ENCODE measurements around the gene LMOD1.

LMOD1 gene

DNA sequence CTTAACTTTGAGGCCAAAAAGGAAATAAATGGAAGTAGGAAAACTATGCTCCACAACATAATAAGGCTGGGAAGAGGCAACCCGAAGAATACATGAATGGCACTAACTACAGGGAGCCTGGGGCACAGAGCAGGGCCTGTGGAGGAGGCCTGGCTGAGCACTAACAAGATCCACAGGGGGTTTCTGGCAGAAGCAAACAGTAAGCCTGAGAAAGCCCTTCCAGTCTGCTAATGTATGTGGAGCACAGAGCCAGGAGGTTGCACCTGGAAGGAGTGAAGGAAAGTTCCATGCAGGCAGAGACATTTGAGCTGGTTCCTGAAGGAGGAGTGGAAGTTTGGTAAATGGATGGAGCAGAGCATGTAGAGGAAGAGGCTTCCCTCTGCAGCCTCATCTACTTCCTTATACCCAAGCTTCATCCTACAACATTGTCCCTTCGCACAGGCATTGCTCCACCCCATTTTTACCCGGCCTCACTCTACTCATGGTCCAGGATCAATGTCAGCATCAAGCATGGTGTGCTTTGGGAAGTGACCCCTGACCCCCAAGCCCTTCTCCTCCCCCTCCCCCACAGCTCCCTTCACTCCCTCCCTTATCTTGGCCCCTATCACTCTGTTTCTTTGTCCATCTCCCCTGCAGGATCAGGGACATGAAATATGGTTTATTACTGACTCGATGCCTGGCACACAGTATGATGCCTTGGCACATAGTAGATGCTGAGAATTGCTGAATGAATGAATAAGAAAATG is 34.3 kb downstream of the LMOD1 start:
- Histone ChIP-seq H3K9ac (ENCODE audit: low read length) (no peak overlapping the region), H3K9me3 (ENCODE audit: insufficient read depth, low read length) (no peaks in the 10 kb centered on the region), H3K27ac (ENCODE audit: low read length) (no peak overlapping the region), H4K20me1 (ENCODE audit: insufficient read depth, low read length) (no peaks in the 10 kb centered on the region), H3K27me3 (ENCODE audit: low read depth, low read length) (peaks cover 10% of the 10 kb centered on the region; the same call in 1 of the 2 replicates), H3K36me3 (replicated peaks; ENCODE audit: low read depth, low read length) (no peaks in the 10 kb centered on the region), H2AFZ (ENCODE audit: low read depth, low read length) (no peak overlapping the region), H3K79me2 (ENCODE audit: low read length) (no peaks in the 10 kb centered on the region), H3K4me1 (ENCODE audit: low read length) (peaks cover 5% of the 10 kb centered on the region; the same call in 1 of the 2 replicates), H3K4me3 (ENCODE audit: low read length) (no peak overlapping the region), H3K4me2 (ENCODE audit: low read length) (no peak overlapping the region)
- no peak for TF ChIP-seq EZH2phosphoT487 (IDR thresholded peaks at IDR 0.05; ENCODE audit: low read depth)
- TF ChIP-seq, protein P1, sequence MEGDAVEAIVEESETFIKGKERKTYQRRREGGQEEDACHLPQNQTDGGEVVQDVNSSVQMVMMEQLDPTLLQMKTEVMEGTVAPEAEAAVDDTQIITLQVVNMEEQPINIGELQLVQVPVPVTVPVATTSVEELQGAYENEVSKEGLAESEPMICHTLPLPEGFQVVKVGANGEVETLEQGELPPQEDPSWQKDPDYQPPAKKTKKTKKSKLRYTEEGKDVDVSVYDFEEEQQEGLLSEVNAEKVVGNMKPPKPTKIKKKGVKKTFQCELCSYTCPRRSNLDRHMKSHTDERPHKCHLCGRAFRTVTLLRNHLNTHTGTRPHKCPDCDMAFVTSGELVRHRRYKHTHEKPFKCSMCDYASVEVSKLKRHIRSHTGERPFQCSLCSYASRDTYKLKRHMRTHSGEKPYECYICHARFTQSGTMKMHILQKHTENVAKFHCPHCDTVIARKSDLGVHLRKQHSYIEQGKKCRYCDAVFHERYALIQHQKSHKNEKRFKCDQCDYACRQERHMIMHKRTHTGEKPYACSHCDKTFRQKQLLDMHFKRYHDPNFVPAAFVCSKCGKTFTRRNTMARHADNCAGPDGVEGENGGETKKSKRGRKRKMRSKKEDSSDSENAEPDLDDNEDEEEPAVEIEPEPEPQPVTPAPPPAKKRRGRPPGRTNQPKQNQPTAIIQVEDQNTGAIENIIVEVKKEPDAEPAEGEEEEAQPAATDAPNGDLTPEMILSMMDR (IDR thresholded peaks at IDR 0.05; ENCODE audit: low read depth, low read length) = no peak

DNA sequence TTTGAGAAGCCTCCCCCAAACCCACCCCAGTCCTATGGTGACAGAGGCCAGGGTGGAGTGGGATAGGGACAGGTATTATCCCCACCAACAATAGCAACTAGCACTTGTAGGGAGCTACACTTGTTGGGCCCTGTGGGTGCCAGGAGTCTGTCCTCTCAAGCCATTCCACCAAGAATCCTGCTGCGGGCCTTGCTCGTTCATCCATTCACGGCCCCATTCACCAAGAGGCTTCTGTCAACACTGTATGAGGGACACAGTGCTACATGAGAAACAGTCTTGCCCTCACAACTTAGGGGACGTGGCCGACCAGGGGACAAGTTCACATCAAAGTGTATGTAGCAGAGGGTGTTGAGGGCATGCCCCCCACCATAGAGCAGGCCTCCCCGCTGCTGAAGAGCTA is 38.7 kb downstream of the LMOD1 start:
- Histone ChIP-seq H3K36me3 (replicated peaks; ENCODE audit: low read depth, low read length) (no peaks in the 10 kb centered on the region), H3K27me3 (ENCODE audit: low read depth, low read length) (0 out of 2 replicates have a peak, but pooled peaks cover 6% of the 10 kb centered on the region), H3K4me1 (ENCODE audit: low read length) (no peaks in the 10 kb centered on the region), H4K20me1 (ENCODE audit: insufficient read depth, low read length) (no peaks in the 10 kb centered on the region), H3K79me2 (ENCODE audit: low read length) (no peaks in the 10 kb centered on the region), H3K4me2 (ENCODE audit: low read length) (no peak overlapping the region), H3K9ac (ENCODE audit: low read length) (no peak overlapping the region), H3K27ac (ENCODE audit: low read length) (no peak overlapping the region), H2AFZ (ENCODE audit: low read depth, low read length) (no peak overlapping the region), H3K4me3 (ENCODE audit: low read length) (no peak overlapping the region), H3K9me3 (ENCODE audit: insufficient read depth, low read length) (no peaks in the 10 kb centered on the region)
- TF ChIP-seq, protein P1 (IDR thresholded peaks at IDR 0.05; ENCODE audit: low read depth, low read length) = no peak
- no peak for TF ChIP-seq EZH2phosphoT487 (IDR thresholded peaks at IDR 0.05; ENCODE audit: low read depth)

DNA sequence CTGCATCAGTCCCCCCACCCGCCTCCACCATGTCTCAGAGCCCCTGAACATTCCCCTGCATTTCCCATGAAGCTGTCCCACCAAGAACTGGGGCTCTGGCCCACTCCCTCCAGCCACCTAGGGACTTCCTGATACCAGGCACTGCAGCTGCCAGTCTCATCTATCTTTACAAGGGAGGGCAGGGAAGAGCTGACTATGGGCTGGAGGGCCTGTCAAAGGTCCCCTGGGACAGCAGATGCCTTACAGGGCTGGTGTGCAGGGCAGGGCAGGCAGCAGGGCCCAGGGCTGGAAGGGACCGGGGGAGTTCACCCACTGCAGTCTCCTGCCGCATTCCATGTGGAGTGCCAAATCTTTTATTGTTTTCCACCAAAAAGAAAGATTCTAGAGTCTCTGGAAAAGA is 40.0 kb downstream of the LMOD1 start:
- Histone ChIP-seq H3K9me3 (ENCODE audit: insufficient read depth, low read length) (no peaks in the 10 kb centered on the region), H3K79me2 (ENCODE audit: low read length) (no peaks in the 10 kb centered on the region), H2AFZ (ENCODE audit: low read depth, low read length) (no peak overlapping the region), H3K4me1 (ENCODE audit: low read length) (no peaks in the 10 kb centered on the region), H3K9ac (ENCODE audit: low read length) (no peak overlapping the region), H3K27me3 (ENCODE audit: low read depth, low read length) (0 out of 2 replicates have a peak, but pooled peaks cover 6% of the 10 kb centered on the region), H3K27ac (ENCODE audit: low read length) (no peak overlapping the region), H4K20me1 (ENCODE audit: insufficient read depth, low read length) (no peaks in the 10 kb centered on the region), H3K36me3 (replicated peaks; ENCODE audit: low read depth, low read length) (no peaks in the 10 kb centered on the region), H3K4me2 (ENCODE audit: low read length) (no peak overlapping the region), H3K4me3 (ENCODE audit: low read length) (no peak overlapping the region)
- TF ChIP-seq, protein P1 (IDR thresholded peaks at IDR 0.05; ENCODE audit: low read depth, low read length) = no peak
- no peak for TF ChIP-seq EZH2phosphoT487 (IDR thresholded peaks at IDR 0.05; ENCODE audit: low read depth)

DNA sequence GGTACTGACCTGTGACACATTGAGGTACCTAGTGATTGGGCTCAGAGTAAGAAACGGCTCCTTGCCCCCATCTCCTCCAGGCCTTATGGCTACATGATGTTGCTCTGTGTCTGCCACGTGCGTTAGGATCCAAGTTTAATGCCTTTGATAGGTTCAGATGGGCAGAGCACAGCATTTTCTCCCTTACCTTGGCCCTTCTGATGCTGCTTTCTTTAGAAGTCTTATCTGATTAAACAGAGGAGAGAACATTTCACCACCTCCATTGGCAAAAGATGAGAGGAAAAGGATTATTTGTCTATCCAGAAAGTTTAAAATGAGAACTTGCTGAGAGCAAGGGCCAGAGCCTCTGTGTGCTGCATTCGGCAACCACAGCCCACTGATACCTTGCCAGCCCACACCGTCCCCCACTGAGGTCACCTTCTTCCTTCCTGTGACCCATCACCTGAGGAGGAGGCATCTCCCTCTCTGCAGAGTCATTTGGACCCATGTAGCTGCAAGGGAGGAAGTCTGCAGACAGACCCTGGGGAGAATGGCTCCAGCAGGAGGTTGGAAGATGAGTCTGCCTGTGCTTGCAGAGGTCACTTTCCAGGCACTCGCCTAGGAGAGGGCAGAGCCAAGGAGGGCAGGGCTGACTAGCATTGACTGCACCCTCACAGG is 41.0 kb downstream of the LMOD1 start:
- Histone ChIP-seq H3K9ac (ENCODE audit: low read length) (no peak overlapping the region), H3K9me3 (ENCODE audit: insufficient read depth, low read length) (no peaks in the 10 kb centered on the region), H3K27ac (ENCODE audit: low read length) (no peak overlapping the region), H2AFZ (ENCODE audit: low read depth, low read length) (no peak overlapping the region), H3K4me2 (ENCODE audit: low read length) (no peak overlapping the region), H4K20me1 (ENCODE audit: insufficient read depth, low read length) (no peaks in the 10 kb centered on the region), H3K4me1 (ENCODE audit: low read length) (no peaks in the 10 kb centered on the region), H3K36me3 (replicated peaks; ENCODE audit: low read depth, low read length) (no peaks in the 10 kb centered on the region), H3K4me3 (ENCODE audit: low read length) (no peak overlapping the region), H3K79me2 (ENCODE audit: low read length) (no peaks in the 10 kb centered on the region), H3K27me3 (ENCODE audit: low read depth, low read length) (0 out of 2 replicates have a peak, but pooled peaks cover 6% of the 10 kb centered on the region)
- TF ChIP-seq, protein P1 (IDR thresholded peaks at IDR 0.05; ENCODE audit: low read depth, low read length) = no peak
- TF ChIP-seq EZH2phosphoT487 (IDR thresholded peaks at IDR 0.05; ENCODE audit: low read depth) = no peak
